Transverse colon (tissue), 4 donors: Measurements from ENCODE around the gene PGGHG. TPM values are rescaled to one million over a fixed set of nuclear protein-coding genes. Genes with fewer than 3 reads are reported as not detected.

Source experiments
- DNase-seq: peaks from one replicate; pipeline ENCODE4 v3.0.0-alpha.2; 2019
- H3K27ac ChIP-seq, 4 donors: fragments of 200-600 bp; sonication (generic); 2 replicates each; pipeline ENCODE4 v1.5.1; 2016 to 2018; ENCODE audit warnings: inconsistent platforms in 4 of 4
- H3K27me3 ChIP-seq: fragments of 200-600 bp; sonication (generic); 2 replicates; pipeline ENCODE4 v1.5.1; 2017; ENCODE audit warnings: inconsistent platforms
- H3K36me3 ChIP-seq, 4 donors: fragments of 200-600 bp; sonication (generic); 2 replicates each; pipeline ENCODE4 v1.5.1; 2017 to 2019; ENCODE audit warnings: inconsistent platforms in 4 of 4
- H3K4me1 ChIP-seq, 4 donors: fragments of 200-600 bp; sonication (generic); 2 replicates each; pipeline ENCODE4 v1.5.1; 2017 to 2020; ENCODE audit warnings: inconsistent platforms in 4 of 4
- H3K4me3 ChIP-seq, 4 donors: fragments of 200-600 bp; sonication (generic); 1 replicate in 1 of 4; 2 replicates in 3 of 4; pipeline versions ENCODE4 v1.5.1 to v1.6.1; 2017 to 2019; ENCODE audit warnings: inconsistent platforms in 4 of 4
- H3K9me3 ChIP-seq, 2 donors: fragments of 200-600 bp; sonication (generic); 2 replicates each; pipeline ENCODE4 v1.5.1; 2017 to 2019; ENCODE audit warnings: inconsistent platforms in 2 of 2
- CTCF ChIP-seq, 5 experiments: fragments of 200-600 bp in 3 of 5; fragments of 450-650 bp in 2 of 5; sonication (generic) in 3 of 5; IDR thresholded peaks; 1 replicate in 2 of 5; 2 replicates in 3 of 5; pipeline ENCODE4 v1.5.1; 2016 to 2017; ENCODE audit warnings: antibody characterized with exemption in 5 of 5, inconsistent platforms in 3 of 5, mild to moderate bottlenecking in 2 of 5, moderate library complexity in 1 of 5
- EP300 ChIP-seq: sonication (generic); formaldehyde crosslinking; IDR thresholded peaks from one replicate; pipeline ENCODE4 v1.6.1; 2017; ENCODE audit warnings: antibody characterized with exemption, low read depth
- POLR2A ChIP-seq: fragments of 450-650 bp; IDR thresholded peaks from one replicate; pipeline ENCODE4 v1.6.1; 2016; ENCODE audit warnings: antibody characterized with exemption, mild to moderate bottlenecking, moderate library complexity
- POLR2AphosphoS5 ChIP-seq, 3 donors: sonication (generic); formaldehyde crosslinking; IDR thresholded peaks; one replicate each; pipeline ENCODE4 v1.6.1; 2016; ENCODE audit warnings: antibody characterized with exemption in 3 of 3
- WGBS, 2 donors: methylation state at CpG; one replicate each; pipeline ENCODE4 v1.1.5; 2018; ENCODE audit warnings: low coverage in 1 of 2; 5-methylcytosine and 5-hydroxymethylcytosine counted together
- in situ Hi-C, 4 donors: fragments of 200-750 bp; cut with MboI; loops; one replicate each; pipeline versions ENCODE4 v1.15.0 to v1.15.1; 2017; ENCODE audit warnings: low sequenced_read_pairs in 3 of 4, low pct_ligation_motif_present in 1 of 4, low pct_unique_long_range_greater_than_20kb in 1 of 4
- intact Hi-C: fragments of 100-400 bp; cut with DNase I; formaldehyde crosslinking; loops from one replicate; pipeline ENCODE4 v1.15.1; 2023; ENCODE audit warnings: low total_unique reads
- total RNA-seq, 4 donors: library from RNA; depleted of rRNA; stranded (reverse); fragments of >200 nt; gene quantifications; one replicate each; pipeline ENCODE4 v1.1.0, GENCODE V29; 2016

The PGGHG gene
- total RNA-seq, 4 donors from 2014 or later, result 15.4 to 117 (median 30.8) TPM

GRCh38 chr11:252666-253065 lies 36.3 kb upstream of the PGGHG start:
- 85 to 89% methylated on average over 6 to 8 of the region's 8 CpGs for WGBS, 2 donors
- Histone ChIP-seq H3K36me3 (peaks cover 0 to 22% (median 11%) of the 10 kb centered on the region in 4 donors), H3K27me3 (no peaks in the 10 kb centered on the region), H3K4me3 (no peak overlapping the region), H3K9me3 (no peaks in the 10 kb centered on the region), H3K4me1 (no peaks in the 10 kb centered on the region), H3K27ac (no peak overlapping the region)
- TF ChIP-seq POLR2AphosphoS5 (IDR thresholded peaks at IDR 0.05), result no peak
- TF ChIP-seq EP300, result no peak
- no peak for DNase-seq
- in situ Hi-C loops, result loop anchor here in 1 of 4 donors (10.0 kb wide), 1 partner anchor 112 kb away; the partner anchor contains the start of gene B4GALNT4
- intact Hi-C loops, result no loop called here

GRCh38 chr11:253160-253885 lies 35.6 kb upstream of the PGGHG start:
- no peaks in the 10 kb centered on the region for H3K4me1 ChIP-seq
- intact Hi-C loops (no loop called here), in situ Hi-C loops (loop anchor here in 1 of 4 donors (10.0 kb wide), 1 partner anchor 111 kb away; the partner anchor contains the start of gene B4GALNT4)
- no peaks in the 10 kb centered on the region for H3K27me3 ChIP-seq
- no peaks in the 10 kb centered on the region for H3K9me3 ChIP-seq
- H3K27ac ChIP-seq, result no peak overlapping the region
- WGBS, 2 donors, result 76 to 92% methylated on average over 4 to 13 of the region's 13 CpGs
- no peak overlapping the region for H3K4me3 ChIP-seq
- no peak for TF ChIP-seq EP300
- no peak for TF ChIP-seq CTCF (IDR thresholded peaks at IDR 0.05)
- no peak for TF ChIP-seq POLR2A
- no peak for TF ChIP-seq POLR2AphosphoS5 (IDR thresholded peaks at IDR 0.05)
- DNase-seq, result no peak
- H3K36me3 ChIP-seq, result peaks cover 0 to 15% (median 7%) of the 10 kb centered on the region in 4 donors

- 89 to 93% methylated on average over 1 to 5 of the region's 5 CpGs for WGBS, 2 donors
- in situ Hi-C loops, result loop anchor here in 1 of 4 donors (10.0 kb wide), 1 partner anchor 111 kb away; the partner anchor contains the start of gene B4GALNT4
- no peaks in the 10 kb centered on the region for H3K4me1 ChIP-seq
- H3K4me3 ChIP-seq, result no peak overlapping the region
- H3K9me3 ChIP-seq, result no peaks in the 10 kb centered on the region
- TF ChIP-seq CTCF (IDR thresholded peaks at IDR 0.05) (no peak), POLR2A (no peak), EP300 (no peak), POLR2AphosphoS5 (IDR thresholded peaks at IDR 0.05) (no peak)
- H3K27me3 ChIP-seq, result no peaks in the 10 kb centered on the region
- peaks cover 0 to 9% (median 4%) of the 10 kb centered on the region in 4 donors for H3K36me3 ChIP-seq
- intact Hi-C loops, result no loop called here
- no peak overlapping the region for H3K27ac ChIP-seq
- no peak for DNase-seq
Measured at GRCh38 chr11:253886-254270, 35.0 kb upstream of the PGGHG start.

- H3K4me3 ChIP-seq, result no peak overlapping the region
- 59 to 60% methylated on average over 3 of the region's 3 CpGs for WGBS, 2 donors
- H3K36me3 ChIP-seq, result peaks cover 0 to 6% (median 3%) of the 10 kb centered on the region in 4 donors
- in situ Hi-C loops (loop anchor here in 1 of 4 donors (10.0 kb wide), 1 partner anchor 110 kb away; the partner anchor contains the start of gene B4GALNT4), intact Hi-C loops (no loop called here)
- H3K27me3 ChIP-seq, result no peaks in the 10 kb centered on the region
- no peak for DNase-seq
- H3K4me1 ChIP-seq, result no peaks in the 10 kb centered on the region
- no peak overlapping the region for H3K27ac ChIP-seq
- TF ChIP-seq POLR2A, result no peak
- no peak for TF ChIP-seq POLR2AphosphoS5 (IDR thresholded peaks at IDR 0.05)
- TF ChIP-seq CTCF (IDR thresholded peaks at IDR 0.05), result no peak
- no peak for TF ChIP-seq EP300
- H3K9me3 ChIP-seq, result no peaks in the 10 kb centered on the region
Measured at GRCh38 chr11:255176-255575, 33.8 kb upstream of the PGGHG start.
